PC-3 (cell line): ENCODE data around the gene METTL5.
"Not testable (repeated sequence)": the region's sequence is repeated elsewhere in the genome, so short reads cannot be mapped to it uniquely, and the experiment has no call there.

Experiments
- CTCF ChIP-seq: fragments of 300-600 bp; sonication (generic); conservative IDR thresholded peaks from 2 replicates; pipeline ENCODE4 v1.5.1; 2017; ENCODE audit warnings: antibody characterized with exemption, low read depth, mild to moderate bottlenecking, low read length
- EZH2 ChIP-seq: fragments of 300-600 bp; sonication (generic); IDR thresholded peaks from one replicate; pipeline ENCODE4 v1.6.1; 2017; ENCODE audit warnings: antibody characterized with exemption, mild to moderate bottlenecking, low read length; ENCODE audit not compliant: unreplicated experiment
- EZH2phosphoT487 ChIP-seq: fragments of 300-600 bp; sonication (generic); IDR thresholded peaks from 2 replicates; pipeline ENCODE4 v1.6.1; 2018; ENCODE audit warnings: mild to moderate bottlenecking, antibody characterized with exemption, low read length, borderline replicate concordance

DNA sequence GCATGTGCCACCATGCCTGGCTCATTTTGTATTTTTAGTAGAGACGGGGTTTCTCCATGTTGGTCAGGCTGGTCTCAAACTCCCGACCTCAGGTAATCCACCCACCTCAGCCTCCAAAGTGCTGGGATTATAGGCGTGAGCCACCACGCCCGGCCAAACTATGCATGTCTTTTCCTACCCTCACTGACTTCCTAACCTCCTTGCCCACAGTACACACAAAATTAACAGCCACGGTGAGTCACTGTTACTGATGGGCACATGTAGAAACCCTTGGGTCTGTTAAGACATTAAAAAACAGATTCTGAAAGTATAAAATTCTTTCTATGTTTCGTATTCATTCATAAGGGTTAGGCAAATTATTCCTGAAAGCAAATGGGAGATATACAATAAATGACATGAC is 4.6 kb downstream of the METTL5 start:
- not testable (repeated sequence) for TF ChIP-seq CTCF, EZH2phosphoT487, EZH2
